Measurements from ENCODE around the gene PLVAP. TPM values are rescaled to one million over a fixed set of nuclear protein-coding genes. Genes with fewer than 3 reads are reported as not detected.
A peak's percentile ranks its signal among the peaks of the same experiment; 100 is the strongest.
"Not testable (repeated sequence)": the region's sequence is repeated elsewhere in the genome, so short reads cannot be mapped to it uniquely, and the experiment has no call there.

Gene PLVAP
- polyA plus RNA-seq, 3 donors: 167 to 179 (median 177) TPM

DNA sequence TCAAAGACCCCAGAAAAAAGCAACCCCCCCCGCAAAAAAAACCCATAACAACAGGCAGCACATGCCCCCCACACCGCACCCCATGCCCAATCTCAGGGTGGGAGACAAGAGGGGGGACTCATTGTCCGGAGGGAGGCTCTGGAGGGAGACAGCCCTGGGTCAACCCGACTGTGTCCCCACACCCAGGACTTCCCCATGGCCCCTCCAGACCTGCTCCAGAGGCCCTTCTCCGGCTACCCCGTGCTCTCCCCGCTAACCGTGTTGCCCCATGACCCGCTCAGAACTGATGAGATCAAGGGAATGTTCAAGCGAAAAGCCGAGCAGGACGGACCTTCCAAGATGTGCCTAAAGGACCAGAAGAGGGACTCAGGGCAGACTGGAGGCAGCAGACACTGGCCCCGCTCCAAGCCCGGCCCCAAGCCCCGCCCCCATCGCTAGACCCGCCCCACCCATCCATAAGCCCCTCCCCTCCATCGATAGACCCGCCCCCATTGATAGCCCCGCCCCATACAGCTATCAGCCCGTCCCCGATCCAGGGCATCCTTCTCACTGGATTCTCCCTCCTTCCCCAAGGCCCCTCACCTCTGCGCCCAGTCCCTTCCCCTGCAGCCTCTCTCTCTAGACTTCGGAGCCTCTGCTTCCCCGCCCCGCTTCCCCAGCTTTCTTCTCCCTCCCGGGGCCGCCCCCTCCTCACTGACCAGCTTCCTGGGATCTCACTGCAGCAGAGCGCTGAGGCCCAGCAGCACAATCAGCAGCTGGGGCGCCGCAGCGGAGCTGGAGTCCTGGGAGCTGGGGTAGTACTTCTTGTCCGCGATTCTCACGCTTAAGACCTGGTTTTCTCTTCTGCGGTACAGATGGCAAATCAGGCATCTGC is 26.1 kb upstream of the PLVAP start:
- DNase-seq (ENCODE audit: low read depth in 3 of 3, low spot score in 2 of 3): no peak

- no peak for DNase-seq (ENCODE audit: low read depth in 3 of 3, low spot score in 2 of 3)
These were observed 24.5 kb upstream of the PLVAP start for GRCh38 chr19:17401628-17402027.

DNA sequence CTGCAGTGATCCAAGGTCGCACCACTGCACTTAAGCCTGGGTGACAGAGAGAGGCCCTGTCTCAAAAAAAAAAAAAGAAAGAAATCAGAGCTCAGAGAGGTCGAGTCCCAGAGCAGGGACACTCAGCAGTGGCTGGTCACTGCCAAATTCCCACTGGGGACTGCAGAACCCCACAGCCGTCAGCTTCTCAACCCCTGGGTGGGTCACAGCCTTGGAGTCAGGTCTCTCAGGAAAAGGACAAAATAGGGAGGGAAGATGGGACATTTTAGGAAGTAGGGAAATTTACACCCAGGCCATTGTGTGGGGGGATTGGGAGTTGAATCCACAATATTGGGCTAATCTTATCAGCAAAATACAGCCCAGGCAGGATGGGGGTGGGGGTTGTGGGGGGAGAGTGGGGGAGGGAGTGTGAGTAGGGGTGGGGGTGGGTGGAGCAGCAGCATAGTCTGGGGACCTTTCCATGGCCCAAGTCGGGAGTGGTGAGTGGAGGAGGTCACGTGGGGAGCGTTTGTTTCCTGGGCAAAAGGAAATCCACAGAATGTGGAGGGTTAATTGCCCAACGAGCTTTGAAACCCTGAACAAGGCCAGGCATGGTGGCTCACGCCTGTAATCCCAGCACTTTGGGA is 21.9 kb upstream of the PLVAP start:
- no peak for DNase-seq (ENCODE audit: low read depth in 3 of 3, low spot score in 2 of 3)

DNA sequence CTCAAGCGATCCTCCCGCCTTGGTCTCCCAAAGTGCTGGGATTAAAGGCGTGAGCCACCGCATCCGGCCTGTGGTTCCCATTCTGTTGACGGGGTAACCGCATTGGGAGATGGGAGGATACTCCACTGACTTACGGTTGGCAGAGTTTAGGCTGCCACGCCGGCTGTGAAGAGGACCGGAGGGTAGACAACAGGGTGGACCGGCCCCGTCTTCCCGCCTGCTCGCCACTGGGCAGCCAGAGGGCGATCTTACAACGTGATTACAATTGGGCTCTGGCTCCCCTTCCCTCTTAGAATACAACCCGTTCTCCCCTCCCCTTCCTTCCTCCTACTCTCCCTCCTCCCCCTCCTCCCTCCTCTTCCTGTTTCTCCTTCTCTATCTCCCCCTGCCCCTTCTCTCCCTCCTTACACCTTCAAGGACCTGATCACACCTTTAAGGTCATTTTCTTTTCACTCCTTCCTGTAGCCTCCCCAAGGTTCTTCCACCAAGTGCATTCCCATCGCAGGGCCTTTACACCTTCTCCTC is 17.8 kb upstream of the PLVAP start:
- no peak for DNase-seq (ENCODE audit: low read depth in 3 of 3, low spot score in 2 of 3)

GRCh38 chr19:17393914-17394313 is 16.8 kb upstream of the PLVAP start, which contains the start of gene CCDC194:
Gene CCDC194, minus strand, starts transcription at chr19:17394196. Its CDS starts 38 bp downstream, at chr19:17394158.
- no peak for DNase-seq (ENCODE audit: low read depth in 3 of 3, low spot score in 2 of 3)

DNA sequence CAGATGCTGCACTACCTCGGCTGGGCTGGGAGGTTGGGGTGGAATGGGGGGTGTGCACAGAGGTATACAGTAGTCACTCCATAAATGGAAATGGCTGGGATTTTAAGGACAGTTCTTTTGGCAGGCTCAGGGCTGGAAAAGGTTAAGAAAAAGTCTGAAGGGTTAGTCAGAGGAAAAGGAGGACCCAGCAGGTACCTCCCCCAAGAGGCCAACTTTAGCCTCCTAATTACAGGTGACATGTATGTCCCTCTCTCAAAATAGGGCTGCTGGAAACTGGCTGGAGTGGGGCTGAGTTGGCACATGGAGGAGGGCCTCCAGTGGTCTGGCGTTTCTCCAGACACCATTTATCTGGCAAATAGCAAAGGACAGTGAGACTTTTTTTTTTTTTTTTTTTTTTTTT is 15.9 kb upstream of the PLVAP start:
- DNase-seq (ENCODE audit: low read depth in 3 of 3, low spot score in 2 of 3): no peak

DNA sequence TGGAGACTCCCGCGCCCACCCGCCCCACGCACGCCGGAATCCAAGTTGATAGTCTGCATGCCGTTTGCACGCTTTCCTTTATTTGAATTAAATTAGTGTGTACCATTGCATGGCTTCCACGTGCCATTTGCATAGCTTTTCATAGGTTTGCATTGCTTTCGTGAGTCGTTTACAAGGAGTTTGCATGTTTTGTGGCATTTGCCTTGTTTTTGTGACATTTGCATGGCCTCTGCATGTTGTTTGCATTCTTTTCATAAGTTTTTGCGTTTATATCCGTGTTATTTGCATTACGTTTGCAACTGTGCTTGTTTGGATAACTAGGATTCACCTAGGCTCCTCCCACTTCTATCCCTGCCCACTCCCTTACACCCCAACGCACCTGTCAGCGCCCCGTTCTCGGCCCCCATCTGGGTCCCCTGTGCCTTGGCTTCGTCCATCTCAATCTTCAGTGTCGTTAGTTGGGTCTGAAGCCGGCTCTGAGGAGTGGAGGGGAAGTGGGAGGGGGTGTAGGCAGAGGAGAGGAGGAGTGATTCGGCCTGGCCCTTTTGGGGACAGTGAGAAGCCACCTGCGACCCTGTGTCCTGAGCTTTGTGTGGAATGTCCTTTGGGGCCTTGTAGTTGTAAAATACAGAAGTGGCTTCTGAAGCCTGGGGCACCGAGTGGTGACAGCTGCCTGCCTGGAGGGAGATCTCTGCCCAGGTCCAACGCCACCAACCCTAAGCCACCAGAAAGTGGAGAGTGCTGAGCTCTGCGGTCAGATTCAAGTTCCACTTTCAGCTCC is 14.4 kb upstream of the PLVAP start:
- no peak for DNase-seq (ENCODE audit: low read depth in 3 of 3, low spot score in 2 of 3)

- peak; percentile 81 to 90 (median 85) for DNase-seq (ENCODE audit: low read depth in 3 of 3, low spot score in 2 of 3)
These were observed 13.7 kb upstream of the PLVAP start for GRCh38 chr19:17390665-17391370.

DNA sequence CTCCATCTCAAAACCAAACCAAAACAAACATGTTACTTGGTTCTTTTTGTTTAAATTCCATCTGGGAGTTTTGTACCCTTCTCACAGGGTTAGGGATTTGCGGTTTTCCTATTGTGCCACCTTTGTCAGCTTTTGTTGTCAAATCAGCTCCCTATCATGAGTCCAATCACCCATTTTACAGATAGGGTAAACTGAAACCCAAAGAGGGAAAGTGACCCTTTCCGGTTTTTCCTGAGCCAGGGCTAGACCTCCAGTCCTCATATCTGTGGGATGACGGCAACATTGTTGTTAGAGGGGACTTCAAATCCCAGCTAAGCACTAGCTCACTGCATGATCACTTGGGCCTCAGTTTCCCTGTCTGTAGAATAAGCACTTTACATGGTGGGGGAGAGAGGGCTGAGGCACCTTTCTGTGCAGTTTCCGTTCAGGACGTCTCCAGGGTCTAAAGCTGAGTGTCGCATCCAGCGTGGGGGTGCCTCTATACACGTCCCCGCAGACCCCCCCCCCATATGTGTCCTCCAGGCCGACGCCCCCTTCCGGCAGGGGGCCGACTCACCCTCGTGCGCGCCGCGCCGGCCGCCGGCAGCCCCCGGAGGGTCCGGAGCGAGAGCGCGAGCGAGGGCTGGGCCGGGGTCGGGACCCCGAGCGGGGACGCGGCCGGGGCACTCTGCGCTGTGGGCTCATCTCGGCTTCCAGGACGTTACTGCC is 13.0 kb upstream of the PLVAP start:
- no peak for DNase-seq (ENCODE audit: low read depth in 3 of 3, low spot score in 2 of 3)

DNA sequence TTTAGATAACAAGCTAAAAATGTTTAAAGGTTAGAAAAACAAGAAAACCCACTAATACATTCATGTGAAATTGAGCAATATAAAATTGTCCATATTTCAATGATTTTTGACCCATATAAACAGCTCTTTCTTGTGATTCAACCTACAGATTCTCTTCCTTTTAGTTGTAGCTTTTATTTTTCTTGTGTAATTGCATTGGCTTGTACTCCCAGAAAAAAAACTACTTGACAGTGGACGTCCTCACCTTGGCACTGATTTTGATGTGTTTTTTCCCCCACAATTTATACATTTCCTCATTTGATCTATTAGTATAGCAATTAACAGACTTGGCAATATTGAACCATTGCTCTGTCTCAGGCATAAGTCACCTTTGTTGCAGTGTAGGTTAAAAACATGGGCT is 12.1 kb upstream of the PLVAP start:
- DNase-seq (ENCODE audit: low read depth in 3 of 3, low spot score in 2 of 3): no peak

GRCh38 chr19:17385878-17386611 is 8.9 kb upstream of the PLVAP start:
- DNase-seq (ENCODE audit: low read depth in 3 of 3, low spot score in 2 of 3): no peak

DNA sequence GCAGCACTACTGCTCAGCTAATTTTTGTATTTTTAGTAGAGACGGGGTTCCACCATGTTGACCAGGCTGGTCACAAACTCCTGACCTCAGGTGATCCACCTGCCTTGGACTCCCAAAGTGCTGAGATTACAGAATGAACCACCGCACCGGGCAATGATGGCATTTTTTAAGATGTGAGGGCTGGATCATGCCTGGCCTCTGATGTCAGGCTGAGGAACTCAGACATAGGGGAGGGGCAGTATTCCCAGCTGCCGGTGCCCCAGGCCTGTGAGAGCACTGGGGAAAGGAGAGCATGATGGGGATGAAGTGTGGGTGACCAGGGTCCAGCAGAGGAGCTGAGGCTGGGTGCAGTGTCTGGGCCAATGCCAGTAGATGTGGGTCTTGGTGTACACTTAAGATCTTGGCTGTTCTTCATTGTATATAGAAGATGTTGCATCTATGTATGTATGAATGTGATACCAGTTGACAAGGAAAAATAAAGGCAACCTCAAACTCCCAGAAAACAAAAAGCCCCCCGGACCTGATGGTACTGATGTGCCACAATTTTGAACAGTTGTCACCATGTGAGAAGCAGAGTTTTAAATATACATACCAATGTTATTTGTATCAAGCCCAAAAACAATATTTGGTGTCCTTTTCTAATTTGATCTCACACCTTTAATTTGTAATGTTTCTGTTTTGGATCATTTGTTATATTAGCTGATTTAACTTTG is 3.4 kb upstream of the PLVAP start:
- no peak for DNase-seq (ENCODE audit: low read depth in 3 of 3, low spot score in 2 of 3)

DNA sequence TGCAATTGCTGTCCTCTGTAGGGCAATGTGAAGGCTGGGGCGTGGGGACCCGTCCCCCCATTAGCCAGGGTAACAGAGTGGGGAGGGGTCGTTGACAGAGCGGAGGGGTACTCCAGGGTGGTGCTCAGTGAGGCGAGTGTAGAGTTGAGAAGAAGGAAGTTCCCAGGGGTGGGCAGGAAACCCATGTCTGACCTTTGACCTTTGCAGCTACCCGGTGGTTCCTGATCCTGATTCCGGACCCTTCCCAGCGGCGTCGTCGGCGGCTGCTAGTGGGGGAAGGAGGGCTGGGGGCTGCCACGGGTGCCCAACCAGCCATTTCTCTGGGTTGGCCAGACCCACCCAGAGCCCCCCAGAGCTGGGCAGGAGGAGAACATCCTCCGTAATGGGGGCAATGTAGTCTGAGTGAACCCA is 2.1 kb upstream of the PLVAP start:
- no peak for DNase-seq (ENCODE audit: low read depth in 3 of 3, low spot score in 2 of 3)

GRCh38 chr19:17378271-17378670 is 1.1 kb upstream of the PLVAP start:
- DNase-seq (ENCODE audit: low read depth in 3 of 3, low spot score in 2 of 3): no peak

- DNase-seq (ENCODE audit: low read depth in 3 of 3, low spot score in 2 of 3): no peak
These were observed 7.0 kb downstream of the PLVAP start for GRCh38 chr19:17370026-17370587.

- DNase-seq (ENCODE audit: low read depth in 3 of 3, low spot score in 2 of 3): no peak
These were observed 11.8 kb downstream of the PLVAP start for GRCh38 chr19:17365361-17365760.

- DNase-seq (ENCODE audit: low read depth in 3 of 3, low spot score in 2 of 3): not testable (repeated sequence)
These were observed 13.1 kb downstream of the PLVAP start for GRCh38 chr19:17363852-17364605.
